GM12864 (cell line): ENCODE data around the gene MISP.

Experiments
- DNase-seq: peaks from one replicate; pipeline ENCODE4 v3.0.0-alpha.2; 2011; ENCODE audit warnings: low read depth
- H3K4me3 ChIP-seq: 2 replicates; pipeline ENCODE4 v1.5.1; 2011; ENCODE audit warnings: mild to moderate bottlenecking, low read depth, low read length, control low read depth
- TF ChIP-seq, protein P1 (sequence below): IDR thresholded peaks from 2 replicates; pipeline ENCODE4 v1.5.1; 2011; ENCODE audit warnings: low read depth, mild to moderate bottlenecking, moderate library complexity, low read length, control low read depth, inconsistent platforms; ENCODE audit errors: missing control alignments

The MISP gene

DNA sequence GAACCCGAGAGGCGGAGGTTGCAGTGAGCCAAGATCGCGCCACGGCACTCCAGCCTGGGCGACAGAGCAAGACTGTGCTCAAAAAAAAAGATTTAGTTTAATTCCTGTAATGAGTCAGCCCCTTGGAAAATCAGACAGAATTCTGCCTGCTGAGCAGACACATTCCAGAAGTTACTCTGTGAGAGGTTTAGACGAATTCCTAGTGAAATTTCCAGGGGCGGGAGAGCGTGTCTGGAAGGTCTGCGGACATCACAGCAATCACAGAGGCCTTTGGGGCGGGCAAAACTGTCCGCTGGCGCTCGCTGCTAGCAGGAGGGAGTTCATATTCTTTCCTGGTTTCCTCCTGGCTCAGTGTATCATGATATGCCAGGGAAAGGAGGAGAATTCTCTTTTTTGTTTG is 17.5 kb downstream of the MISP start:
- DNase-seq, result no peak
- no peak overlapping the region for H3K4me3 ChIP-seq
- TF ChIP-seq, protein P1, sequence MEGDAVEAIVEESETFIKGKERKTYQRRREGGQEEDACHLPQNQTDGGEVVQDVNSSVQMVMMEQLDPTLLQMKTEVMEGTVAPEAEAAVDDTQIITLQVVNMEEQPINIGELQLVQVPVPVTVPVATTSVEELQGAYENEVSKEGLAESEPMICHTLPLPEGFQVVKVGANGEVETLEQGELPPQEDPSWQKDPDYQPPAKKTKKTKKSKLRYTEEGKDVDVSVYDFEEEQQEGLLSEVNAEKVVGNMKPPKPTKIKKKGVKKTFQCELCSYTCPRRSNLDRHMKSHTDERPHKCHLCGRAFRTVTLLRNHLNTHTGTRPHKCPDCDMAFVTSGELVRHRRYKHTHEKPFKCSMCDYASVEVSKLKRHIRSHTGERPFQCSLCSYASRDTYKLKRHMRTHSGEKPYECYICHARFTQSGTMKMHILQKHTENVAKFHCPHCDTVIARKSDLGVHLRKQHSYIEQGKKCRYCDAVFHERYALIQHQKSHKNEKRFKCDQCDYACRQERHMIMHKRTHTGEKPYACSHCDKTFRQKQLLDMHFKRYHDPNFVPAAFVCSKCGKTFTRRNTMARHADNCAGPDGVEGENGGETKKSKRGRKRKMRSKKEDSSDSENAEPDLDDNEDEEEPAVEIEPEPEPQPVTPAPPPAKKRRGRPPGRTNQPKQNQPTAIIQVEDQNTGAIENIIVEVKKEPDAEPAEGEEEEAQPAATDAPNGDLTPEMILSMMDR, result no peak

DNA sequence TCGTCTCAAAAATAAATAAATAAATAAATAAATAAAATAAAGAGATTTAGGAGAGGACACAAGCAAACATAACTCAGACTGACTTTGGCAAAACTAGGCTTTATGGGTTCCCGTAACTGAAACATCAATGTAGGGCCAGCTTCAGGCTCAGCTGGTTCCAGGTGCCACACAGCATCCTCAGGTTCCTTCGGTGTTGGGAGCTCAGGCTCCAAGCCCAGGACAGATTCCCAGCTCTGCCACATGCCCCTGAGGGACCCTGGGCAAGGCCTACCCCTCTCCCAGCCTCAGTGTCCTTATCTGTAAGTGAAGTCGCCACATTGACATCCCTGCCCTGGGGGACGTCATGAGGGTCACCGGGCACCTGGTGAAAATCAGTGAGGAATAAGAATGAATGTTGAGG is 18.7 kb downstream of the MISP start:
- no peak overlapping the region for H3K4me3 ChIP-seq
- no peak for DNase-seq
- TF ChIP-seq, protein P1, result no peak

DNA sequence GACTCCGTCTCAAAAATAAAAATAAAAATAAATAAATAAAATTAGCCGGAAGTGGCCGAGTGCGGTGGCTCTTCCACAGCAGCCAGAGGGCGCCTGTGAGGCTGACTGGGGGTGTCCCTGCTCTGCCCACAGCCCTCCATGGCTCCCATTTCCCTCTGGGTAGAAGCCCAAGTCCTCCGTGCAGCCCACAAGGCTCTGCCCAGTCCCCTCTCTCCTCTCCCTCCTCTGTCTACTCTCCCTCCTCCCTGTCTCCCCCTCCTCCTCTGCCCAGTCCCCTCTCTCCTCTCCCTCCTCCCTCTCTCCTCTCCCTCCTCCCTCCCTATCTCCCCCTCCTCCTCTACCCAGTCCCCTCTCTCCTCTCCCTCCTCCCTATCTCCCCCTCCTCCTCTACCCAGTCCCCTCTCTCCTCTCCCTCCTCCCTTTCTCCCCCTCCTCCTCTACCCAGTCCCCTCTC is 20.4 kb downstream of the MISP start:
- DNase-seq, result no peak
- TF ChIP-seq, protein P1, result peak; percentile 65
- H3K4me3 ChIP-seq, result no peak overlapping the region

DNA sequence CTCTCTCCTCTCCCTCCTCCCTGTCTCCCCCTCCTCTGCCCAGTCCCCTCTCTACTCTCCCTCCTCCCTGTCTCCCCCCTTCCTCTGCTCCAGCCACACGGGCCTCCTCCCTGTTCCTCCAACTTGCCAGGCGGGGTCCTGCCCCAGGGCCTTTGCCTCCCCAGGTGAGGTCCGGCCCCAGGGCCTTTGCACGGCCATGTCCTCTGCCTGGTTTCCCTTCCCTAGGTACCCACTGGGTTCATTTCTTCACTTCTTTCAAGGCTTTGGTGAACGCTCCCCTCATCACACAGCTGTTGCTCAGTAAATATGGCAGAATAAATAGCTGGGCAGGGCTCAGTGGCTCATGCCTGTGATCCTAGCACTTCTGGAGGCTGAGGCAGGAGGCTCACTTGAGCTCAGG is 21.2 kb downstream of the MISP start:
- TF ChIP-seq, protein P1, result no peak
- DNase-seq, result no peak
- H3K4me3 ChIP-seq, result no peak overlapping the region

DNA sequence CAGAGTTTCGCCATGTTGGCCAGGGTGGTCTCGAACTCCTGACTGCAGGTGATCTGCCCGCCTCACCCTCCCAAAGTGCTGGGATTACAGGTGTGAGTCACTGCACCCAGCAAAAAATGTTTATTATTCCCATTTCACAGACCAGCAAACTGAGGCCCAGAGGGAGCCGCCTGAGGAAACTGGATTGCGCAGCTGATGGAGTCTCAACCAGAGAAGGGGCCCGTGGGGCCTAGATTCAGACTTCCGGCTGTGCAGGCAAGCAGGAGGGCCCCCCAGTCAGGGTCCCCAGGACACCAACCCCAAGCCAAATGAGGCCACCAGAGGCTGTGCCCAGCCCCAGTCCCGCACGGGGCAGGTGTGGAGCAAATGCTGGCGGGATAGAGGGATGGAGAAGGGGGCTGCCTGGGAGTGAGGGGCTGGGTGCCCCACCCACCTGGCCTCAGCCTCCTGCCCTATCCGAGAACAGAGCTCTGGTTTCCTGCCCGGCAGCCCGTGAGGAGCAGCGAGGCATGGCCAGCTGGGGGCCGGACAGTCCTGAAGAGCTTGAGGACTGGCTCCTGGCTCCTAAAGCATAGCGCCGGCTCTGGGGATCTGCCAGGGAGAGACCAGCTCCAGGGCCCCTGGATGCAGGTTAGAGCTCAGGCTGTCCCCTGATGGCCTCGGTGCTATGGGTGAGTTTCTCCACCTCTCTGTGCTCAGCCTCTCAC is 22.0 kb downstream of the MISP start:
- DNase-seq, result no peak
- no peak overlapping the region for H3K4me3 ChIP-seq
- TF ChIP-seq, protein P1, result no peak

DNA sequence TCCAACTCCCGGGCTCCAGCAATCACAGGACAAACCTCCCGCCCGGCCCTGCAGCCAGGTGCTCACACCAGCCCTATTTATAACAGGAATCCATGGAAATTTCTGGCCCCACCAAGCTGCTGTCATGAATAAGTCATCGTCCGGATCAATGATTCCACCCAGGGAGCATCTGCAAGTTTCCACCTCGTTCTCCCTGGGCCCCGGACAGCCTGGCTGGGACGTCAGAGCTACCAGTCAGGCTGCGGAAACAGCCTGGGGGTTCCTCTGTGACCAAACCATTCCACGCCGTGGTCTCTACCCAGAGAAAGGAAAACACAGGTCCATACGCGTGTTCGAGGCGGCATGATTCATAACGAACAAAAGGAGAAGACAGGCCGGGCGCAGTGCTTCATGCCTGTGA is 25.6 kb downstream of the MISP start:
- DNase-seq, result no peak
- TF ChIP-seq, protein P1, result no peak
- no peak overlapping the region for H3K4me3 ChIP-seq
